GM19035 (cell line): Measurements from ENCODE around the gene PUM2.
"Not testable (repeated sequence)": the region's sequence is repeated elsewhere in the genome, so short reads cannot be mapped to it uniquely, and the experiment has no call there.

ENCODE experiments used
- ATAC-seq: cut with Tn5 transposase; IDR thresholded peaks from one replicate; pipeline ENCODE4 v1.9.1; 2021; ENCODE audit not compliant: unreplicated experiment

PUM2 gene, protein sequence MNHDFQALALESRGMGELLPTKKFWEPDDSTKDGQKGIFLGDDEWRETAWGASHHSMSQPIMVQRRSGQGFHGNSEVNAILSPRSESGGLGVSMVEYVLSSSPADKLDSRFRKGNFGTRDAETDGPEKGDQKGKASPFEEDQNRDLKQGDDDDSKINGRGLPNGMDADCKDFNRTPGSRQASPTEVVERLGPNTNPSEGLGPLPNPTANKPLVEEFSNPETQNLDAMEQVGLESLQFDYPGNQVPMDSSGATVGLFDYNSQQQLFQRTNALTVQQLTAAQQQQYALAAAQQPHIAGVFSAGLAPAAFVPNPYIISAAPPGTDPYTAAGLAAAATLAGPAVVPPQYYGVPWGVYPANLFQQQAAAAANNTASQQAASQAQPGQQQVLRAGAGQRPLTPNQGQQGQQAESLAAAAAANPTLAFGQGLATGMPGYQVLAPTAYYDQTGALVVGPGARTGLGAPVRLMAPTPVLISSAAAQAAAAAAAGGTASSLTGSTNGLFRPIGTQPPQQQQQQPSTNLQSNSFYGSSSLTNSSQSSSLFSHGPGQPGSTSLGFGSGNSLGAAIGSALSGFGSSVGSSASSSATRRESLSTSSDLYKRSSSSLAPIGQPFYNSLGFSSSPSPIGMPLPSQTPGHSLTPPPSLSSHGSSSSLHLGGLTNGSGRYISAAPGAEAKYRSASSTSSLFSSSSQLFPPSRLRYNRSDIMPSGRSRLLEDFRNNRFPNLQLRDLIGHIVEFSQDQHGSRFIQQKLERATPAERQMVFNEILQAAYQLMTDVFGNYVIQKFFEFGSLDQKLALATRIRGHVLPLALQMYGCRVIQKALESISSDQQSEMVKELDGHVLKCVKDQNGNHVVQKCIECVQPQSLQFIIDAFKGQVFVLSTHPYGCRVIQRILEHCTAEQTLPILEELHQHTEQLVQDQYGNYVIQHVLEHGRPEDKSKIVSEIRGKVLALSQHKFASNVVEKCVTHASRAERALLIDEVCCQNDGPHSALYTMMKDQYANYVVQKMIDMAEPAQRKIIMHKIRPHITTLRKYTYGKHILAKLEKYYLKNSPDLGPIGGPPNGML

GRCh38 chr2:20350753-20351554 is at the start of gene PUM2:
PUM2 (minus strand) TSS chr2:20350844; CDS start chr2:20327360, 23,484 bp downstream.
- ATAC-seq = peak; percentile 77

GRCh38 chr2:20400306-20400705 is 49.7 kb upstream of the PUM2 start:
- ATAC-seq = no peak

GRCh38 chr2:20398956-20399567 is 48.4 kb upstream of the PUM2 start:
- no peak for ATAC-seq

- ATAC-seq = no peak
These were observed 47.3 kb upstream of the PUM2 start for GRCh38 chr2:20397811-20398447.

- no peak for ATAC-seq
These were observed 45.8 kb upstream of the PUM2 start for GRCh38 chr2:20396356-20397000.

DNA sequence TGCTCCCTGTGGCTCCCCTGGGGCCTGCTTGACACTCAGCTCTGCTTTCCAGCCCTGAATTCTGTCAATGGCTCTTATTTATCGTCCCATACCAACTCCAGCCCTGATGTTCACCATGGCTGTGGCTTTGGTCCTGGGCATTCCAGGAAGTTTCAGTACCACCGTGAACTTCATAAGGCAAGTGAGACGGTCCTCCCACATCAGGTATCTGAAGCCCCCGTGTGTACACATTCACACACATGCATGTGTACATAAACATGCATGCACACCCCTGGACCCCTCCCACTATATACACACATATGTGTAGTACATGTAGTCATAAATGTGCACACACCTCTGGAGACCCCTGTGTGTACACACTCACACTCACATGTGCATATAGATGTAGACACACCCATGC is 43.3 kb upstream of the PUM2 start:
- ATAC-seq = no peak

DNA sequence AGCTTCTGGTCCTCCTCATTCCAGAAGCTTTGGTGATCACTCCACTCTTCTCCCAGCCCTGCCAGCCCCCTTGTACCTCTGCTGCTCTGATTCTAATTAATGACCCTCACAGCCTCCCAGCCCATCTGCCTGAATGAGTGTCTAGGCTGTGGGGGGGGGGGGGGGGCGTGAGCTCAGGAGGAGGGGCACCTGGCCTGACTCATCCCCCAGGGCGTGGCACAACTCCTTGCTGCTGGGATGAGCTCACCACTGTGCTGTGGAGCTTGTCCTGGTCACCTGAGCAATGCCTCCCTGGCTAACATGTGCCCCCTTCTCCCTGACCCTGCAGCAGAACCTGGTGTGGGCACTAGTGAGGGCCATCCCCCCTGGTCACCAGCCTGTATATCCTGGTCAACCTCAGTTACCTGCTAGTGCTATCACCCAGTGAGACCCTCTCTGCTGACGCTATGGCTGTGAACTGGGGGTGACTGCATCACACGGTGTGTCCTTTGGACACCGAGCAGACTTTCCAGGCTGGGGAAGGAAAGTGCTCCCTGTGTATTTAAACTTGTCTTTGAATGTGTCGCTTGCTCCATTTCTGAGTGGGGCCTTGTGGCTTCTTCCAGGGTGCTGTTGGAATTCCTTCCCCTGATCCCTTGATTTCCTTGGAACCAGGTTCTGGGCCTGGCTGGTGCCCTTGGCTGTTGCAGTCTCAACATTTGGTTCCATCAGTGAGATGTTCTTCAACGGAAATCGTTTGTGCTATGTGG is 41.5 kb upstream of the PUM2 start:
- no peak for ATAC-seq

GRCh38 chr2:20390524-20391123 is 40.0 kb upstream of the PUM2 start:
- no peak for ATAC-seq

GRCh38 chr2:20384953-20385352 is 34.3 kb upstream of the PUM2 start:
- no peak for ATAC-seq

DNA sequence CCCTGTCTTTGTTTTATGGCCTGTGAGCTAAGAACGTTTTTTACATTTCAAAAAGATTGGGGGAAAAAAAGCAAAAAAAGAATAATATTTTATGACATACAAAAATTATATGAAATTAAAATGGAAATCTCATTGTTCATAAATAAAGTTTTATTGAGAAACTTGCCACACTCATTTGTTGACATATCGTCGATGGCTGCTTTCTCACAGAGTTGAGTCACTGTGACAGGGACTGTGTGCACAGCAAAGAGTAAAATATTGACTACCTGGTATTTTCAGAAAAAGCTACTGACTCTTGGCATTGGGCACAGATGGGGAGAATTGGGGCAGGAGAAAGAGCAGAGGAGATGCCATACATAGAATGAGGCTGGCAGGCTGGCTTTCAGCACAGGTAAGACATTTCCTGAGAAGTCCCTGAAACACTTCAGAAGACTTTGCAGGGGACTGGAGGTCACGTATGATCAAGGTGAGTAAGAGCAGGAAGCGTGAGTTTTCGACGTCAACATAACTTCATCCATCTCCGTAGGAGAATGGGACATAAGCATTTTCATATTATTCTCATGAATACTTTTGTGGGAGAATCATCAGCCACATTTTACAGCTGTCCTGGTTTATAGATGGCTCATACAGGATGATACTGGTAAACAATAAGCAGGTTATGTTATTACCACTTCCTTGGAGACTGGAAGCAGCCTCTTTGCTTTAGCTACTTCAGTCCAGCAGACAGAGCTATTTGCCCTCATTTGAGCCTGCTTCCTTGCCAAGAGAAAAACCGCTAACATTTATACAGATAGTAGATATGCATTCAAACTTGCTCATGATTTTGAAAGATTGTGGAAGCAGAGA is 32.5 kb upstream of the PUM2 start:
- ATAC-seq = no peak

- no peak for ATAC-seq
These were observed 30.8 kb upstream of the PUM2 start for GRCh38 chr2:20381457-20381856.

GRCh38 chr2:20378891-20379519 is 28.4 kb upstream of the PUM2 start:
- no peak for ATAC-seq

DNA sequence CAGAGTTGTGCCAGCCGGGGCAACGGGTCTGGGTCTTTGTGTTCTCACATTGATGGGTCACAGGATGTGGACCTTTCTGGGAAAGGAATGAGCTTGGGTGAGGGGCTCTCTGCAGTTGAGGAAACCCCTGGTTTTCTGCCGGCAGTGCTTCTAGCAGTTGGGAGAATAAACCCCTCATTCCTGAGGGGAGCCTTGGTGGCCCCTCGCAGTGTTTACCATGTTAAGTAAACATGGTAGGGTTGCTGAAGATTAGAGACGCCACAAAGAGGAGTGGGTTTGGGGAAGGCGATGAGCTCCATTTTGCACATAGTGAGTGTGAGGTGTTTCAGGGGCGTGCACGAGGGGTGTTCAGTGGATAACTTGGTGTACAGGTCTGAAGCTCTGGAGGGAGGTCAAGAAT is 27.7 kb upstream of the PUM2 start:
- no peak for ATAC-seq

GRCh38 chr2:20377741-20378140 is 27.1 kb upstream of the PUM2 start:
- no peak for ATAC-seq

DNA sequence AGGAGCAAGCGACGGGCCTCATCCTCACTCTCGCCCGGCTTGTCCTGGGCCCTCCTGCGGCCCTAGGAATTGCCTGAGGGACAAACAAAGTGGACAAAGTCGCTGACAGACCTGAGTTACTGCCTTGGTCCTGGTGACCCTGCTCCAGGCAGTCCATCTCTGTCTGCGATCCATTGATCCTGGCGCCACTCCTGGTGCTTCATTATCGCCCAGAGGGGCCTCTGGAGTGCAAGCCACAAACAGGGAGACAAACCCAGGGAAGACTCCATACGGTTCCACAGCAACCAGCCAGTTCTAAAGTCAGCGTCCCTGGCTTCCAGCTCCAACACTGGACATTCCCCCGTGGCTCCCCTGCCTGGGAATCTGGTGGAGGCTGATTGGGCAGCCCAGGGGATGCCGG is 24.3 kb upstream of the PUM2 start:
- not testable (repeated sequence) for ATAC-seq

DNA sequence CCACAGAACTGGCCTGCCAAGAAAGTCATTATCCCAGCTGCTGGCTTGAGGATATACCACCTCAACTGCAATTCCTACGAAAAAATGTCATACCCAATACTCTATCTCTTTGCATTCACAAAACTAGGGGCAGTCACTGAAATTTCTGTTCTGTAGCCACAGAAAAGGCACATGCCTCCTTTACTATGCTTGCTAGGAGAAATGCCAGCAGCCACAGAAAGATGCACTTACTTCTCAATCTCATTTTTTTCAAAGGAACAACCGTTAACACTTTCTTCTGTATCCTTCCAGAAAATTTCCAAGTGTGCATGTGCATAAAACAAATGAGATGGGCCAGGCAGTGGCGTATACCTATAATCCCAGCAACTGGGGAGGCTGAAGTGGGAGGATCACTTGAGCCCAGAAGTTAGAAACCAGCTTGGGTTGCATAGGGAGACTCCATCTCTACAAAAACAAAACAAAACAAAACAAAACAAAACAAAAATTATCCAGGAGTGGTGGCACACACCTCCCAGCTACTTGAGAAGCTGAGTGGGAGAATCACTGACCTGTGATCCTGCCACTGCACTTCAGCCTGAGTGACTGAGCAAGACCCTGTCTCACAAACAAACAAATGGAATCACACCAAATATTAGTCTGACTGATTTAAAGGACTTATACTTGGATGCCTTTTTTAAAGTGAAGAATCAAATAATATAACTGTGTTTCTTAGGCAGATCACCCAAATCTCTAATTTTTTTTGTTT is 22.4 kb upstream of the PUM2 start:
- no peak for ATAC-seq
